HepG2 (cell line): Measurements from ENCODE around the gene NKPD1. TPM values are rescaled to one million over a fixed set of nuclear protein-coding genes. Genes with fewer than 3 reads are reported as not detected.

Experiments used
- AKNA ChIP-seq: sonication (generic); formaldehyde crosslinking; IDR thresholded peaks from 2 replicates; pipeline ENCODE4 v1.4.0; 2020; ENCODE audit warnings: missing genetic modification reagents, borderline replicate concordance
- ARNT ChIP-seq: fragments of 450-650 bp; IDR thresholded peaks from 2 replicates; pipeline ENCODE4 v1.6.1; 2017
- ATF7-NPFF ChIP-seq: sonication (generic); formaldehyde crosslinking; IDR thresholded peaks from 2 replicates; pipeline ENCODE4 v1.8.1; 2023; ENCODE audit warnings: mild to moderate bottlenecking, low read depth, missing genetic modification reagents, moderate library complexity
- CHCHD3 ChIP-seq: sonication (generic); formaldehyde crosslinking; IDR thresholded peaks from 2 replicates; pipeline ENCODE4 v1.8.0; 2022; ENCODE audit warnings: mild to moderate bottlenecking, missing genetic modification reagents, moderate library complexity
- CSRNP2 ChIP-seq: sonication (generic); formaldehyde crosslinking; conservative IDR thresholded peaks from 2 replicates; pipeline ENCODE4 v1.8.0; 2022; ENCODE audit warnings: low read depth, missing genetic modification reagents
- DDIT3 ChIP-seq: sonication (generic); formaldehyde crosslinking; IDR thresholded peaks from 2 replicates; pipeline ENCODE4 v1.4.0; 2020; ENCODE audit warnings: mild to moderate bottlenecking, missing genetic modification reagents
- E2F5 ChIP-seq: sonication (generic); formaldehyde crosslinking; conservative IDR thresholded peaks from 2 replicates; pipeline ENCODE4 v1.4.0; 2020; ENCODE audit warnings: missing genetic modification reagents
- ELF4 ChIP-seq: sonication (generic); formaldehyde crosslinking; IDR thresholded peaks from 2 replicates; pipeline ENCODE4 v1.5.0; 2020; ENCODE audit warnings: missing genetic modification reagents, mild to moderate bottlenecking, moderate library complexity, borderline replicate concordance
- FOSL2 ChIP-seq: sonication (generic); formaldehyde crosslinking; IDR thresholded peaks from 2 replicates; pipeline ENCODE4 v1.4.0; 2020; ENCODE audit warnings: missing genetic modification reagents
- FOXK1 ChIP-seq: sonication (generic); formaldehyde crosslinking; IDR thresholded peaks from 2 replicates; pipeline ENCODE4 v1.4.0; 2020; ENCODE audit warnings: low read depth, missing genetic modification reagents, borderline replicate concordance
- NONO ChIP-seq, 2 experiments: fragments of 450-650 bp in 1 of 2; sonication (generic) in 1 of 2; formaldehyde crosslinking in 1 of 2; IDR thresholded peaks in 1 of 2; conservative IDR thresholded peaks in 1 of 2; 2 replicates each; pipeline versions ENCODE4 v1.6.1 to v1.8.0; 2017 to 2022; ENCODE audit warnings: mild to moderate bottlenecking in 1 of 2, missing genetic modification reagents in 1 of 2, moderate library complexity in 1 of 2
- NR2F6 ChIP-seq, 2 experiments: IDR thresholded peaks; 2 replicates each; pipeline ENCODE4 v1.6.1; 2016; ENCODE audit warnings: antibody characterized with exemption in 1 of 2, mild to moderate bottlenecking in 1 of 2
- RBM22 ChIP-seq: fragments of 200-400 bp; formaldehyde crosslinking; optimal IDR thresholded peaks from 2 replicates; pipeline ENCODE3; 2017; ENCODE audit warnings: mild to moderate bottlenecking, low read length, moderate library complexity
- SMC3 ChIP-seq: IDR thresholded peaks from 2 replicates; pipeline ENCODE4 v1.6.1; 2011; ENCODE audit warnings: low read length, improper control_type of control experiment
- SNAPC2 ChIP-seq: sonication (generic); formaldehyde crosslinking; IDR thresholded peaks from 2 replicates; pipeline ENCODE4 v1.8.1; 2022; ENCODE audit warnings: mild to moderate bottlenecking, missing genetic modification reagents
- TFDP2 ChIP-seq: sonication (generic); formaldehyde crosslinking; IDR thresholded peaks from 2 replicates; pipeline ENCODE4 v1.4.0; 2020; ENCODE audit warnings: missing genetic modification reagents
- TMF1 ChIP-seq: sonication (generic); formaldehyde crosslinking; IDR thresholded peaks from 2 replicates; pipeline ENCODE4 v1.8.1; 2022; ENCODE audit warnings: low read depth, missing genetic modification reagents
- YEATS4 ChIP-seq: sonication (generic); formaldehyde crosslinking; IDR thresholded peaks from 2 replicates; pipeline ENCODE4 v1.4.0; 2020; ENCODE audit warnings: missing genetic modification reagents, borderline replicate concordance
- ZFP90 ChIP-seq: sonication (generic); formaldehyde crosslinking; IDR thresholded peaks from 2 replicates; pipeline ENCODE4 v1.8.0; 2022; ENCODE audit warnings: missing genetic modification reagents, mild to moderate bottlenecking, inconsistent platforms, borderline replicate concordance
- ZNF720 ChIP-seq: sonication (generic); formaldehyde crosslinking; IDR thresholded peaks from 2 replicates; pipeline ENCODE4 v1.4.0; 2020; ENCODE audit warnings: missing genetic modification reagents
- polyA plus RNA-seq, 8 experiments: library from polyadenylated mRNA; depleted of rRNA in 3 of 8; stranded (reverse) in 7 of 8; unstranded in 1 of 8; fragments of >200 nt; fragmentation: Illumina TruSeq in 4 of 8; extraction: Trizol in 4 of 8; gene quantifications; 2 replicates each; pipeline versions ENCODE4 v1.2.1 to v1.2.3, GENCODE V29; 2011 to 2016; ENCODE audit warnings: low read depth in 4 of 8, missing spikeins in 1 of 8, mixed read lengths in 1 of 8; ENCODE audit not compliant: insufficient read depth in 1 of 8
- total RNA-seq, 5 experiments: library from RNA; depleted of rRNA; stranded (reverse); fragments of >200 nt; fragmentation: Illumina TruSeq; extraction: Trizol; gene quantifications; 2 replicates each; pipeline ENCODE4 v1.2.3, GENCODE V29; 2016; ENCODE audit warnings: low read depth in 1 of 5

Gene NKPD1
- total and polyA plus RNA-seq, 2 of the 13 experiments (the other 11 are each of a cell fraction or from before 2014, with no cell fraction given) = 0.03 TPM; not detected in 1

- TF ChIP-seq E2F5 (no peak), RBM22 (peak; percentile 42), DDIT3 (no peak), ELF4 (CRISPR knock-in tag) (no peak), ZFP90 (no peak), CSRNP2 (no peak), ARNT (no peak), YEATS4 (CRISPR knock-in tag) (no peak), NR2F6 (IDR thresholded peaks at IDR 0.05) (no peak), NR2F6 (CRISPR knock-in tag; IDR thresholded peaks at IDR 0.05) (no peak), NONO (IDR thresholded peaks at IDR 0.05) (no peak), NONO (CRISPR knock-in tag; conservative IDR thresholded peaks at IDR 0.05) (0 out of 2 replicates have a peak, but pooled peaks have one; percentile 45), CHCHD3 (no peak), SNAPC2 (CRISPR knock-in tag) (no peak), FOXK1 (CRISPR knock-in tag) (no peak), AKNA (CRISPR knock-in tag) (no peak), FOSL2 (CRISPR knock-in tag) (0 out of 2 replicates have a peak, but pooled peaks have one; percentile 39), SMC3 (peak; percentile 76), ZNF720 (CRISPR knock-in tag) (no peak), TFDP2 (CRISPR knock-in tag) (no peak), TMF1 (CRISPR knock-in tag) (no peak), ATF7-NPFF (no peak)
Observed at GRCh38 chr19:45125975-45126493, 34.7 kb downstream of the NKPD1 start (continued).
